NCI-H2171 treated with DMSO at 0.1 percent for 48 hours (cell line): ENCODE data around the gene MALT1.
A peak's percentile ranks its signal among the peaks of the same experiment; 100 is the strongest.

Source experiments
- DNase-seq: peaks from one replicate; lab custom pipeline; 2025; lab: John Stamatoyannopoulos, UW

Gene MALT1

GRCh38 chr18:58692422-58693185 lies 21.3 kb downstream of the MALT1 start:
- no peak for DNase-seq

DNA sequence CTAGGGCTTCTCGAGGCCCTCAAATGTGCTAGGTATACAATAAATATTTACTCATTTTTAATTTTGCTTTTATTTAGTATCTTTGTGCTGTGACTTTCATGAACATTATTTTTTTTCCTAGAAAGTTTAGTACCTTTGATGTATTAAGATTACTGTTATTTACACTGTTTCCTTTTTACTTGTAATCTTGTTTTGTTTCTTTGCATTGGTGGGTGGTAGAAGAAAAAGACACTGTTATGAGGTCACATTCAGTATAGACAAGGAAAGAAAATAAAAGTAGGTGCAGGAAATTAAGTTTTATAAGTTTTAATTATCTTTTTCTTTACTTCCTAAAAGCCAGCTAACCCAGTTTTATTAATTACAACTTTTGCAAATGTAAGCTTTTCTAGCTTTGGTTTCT lies 23.0 kb downstream of the MALT1 start:
- DNase-seq: no peak

GRCh38 chr18:58694720-58695468 lies 23.6 kb downstream of the MALT1 start:
- DNase-seq: no peak

DNA sequence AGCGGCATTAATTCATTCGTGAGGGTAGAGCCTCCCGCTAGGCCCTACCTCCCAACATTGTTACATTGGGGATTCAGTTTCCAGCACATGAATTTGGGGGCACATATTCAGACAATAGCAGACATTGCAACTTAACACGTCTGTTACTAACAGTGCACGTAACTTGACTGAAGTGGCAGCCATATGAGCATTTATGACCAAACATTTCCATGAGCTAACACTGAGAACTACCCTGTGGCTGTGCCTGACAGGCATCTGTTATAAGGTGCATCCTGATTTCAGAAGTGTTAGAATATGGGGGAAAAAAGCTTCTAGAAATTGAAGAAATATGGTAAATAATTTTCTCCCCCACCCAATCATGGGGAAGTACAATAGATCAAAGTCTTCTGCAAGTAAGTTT lies 24.5 kb downstream of the MALT1 start:
- no peak for DNase-seq

DNA sequence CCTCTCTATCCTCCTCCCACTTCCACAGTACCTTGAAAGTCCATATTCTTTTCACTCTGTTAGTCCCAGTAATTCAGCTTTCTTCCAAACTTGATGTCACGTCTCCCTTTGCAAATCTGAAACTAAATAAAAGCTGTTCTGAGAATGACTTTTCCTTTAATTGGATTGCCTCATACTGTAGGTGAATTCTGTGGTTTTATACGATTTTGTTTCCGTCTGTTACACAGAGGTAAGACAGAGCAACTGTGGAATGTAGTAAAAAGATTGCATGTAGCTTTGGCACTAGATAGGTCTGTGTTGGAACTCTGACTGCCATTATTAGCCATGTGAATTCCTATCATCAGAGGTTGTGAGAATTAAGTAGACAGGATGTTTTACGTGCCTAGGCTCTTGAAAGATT lies 25.9 kb downstream of the MALT1 start:
- DNase-seq: no peak

GRCh38 chr18:58698701-58699193 lies 27.5 kb downstream of the MALT1 start:
- no peak for DNase-seq

GRCh38 chr18:58699551-58699950 lies 28.3 kb downstream of the MALT1 start:
- DNase-seq: no peak

DNA sequence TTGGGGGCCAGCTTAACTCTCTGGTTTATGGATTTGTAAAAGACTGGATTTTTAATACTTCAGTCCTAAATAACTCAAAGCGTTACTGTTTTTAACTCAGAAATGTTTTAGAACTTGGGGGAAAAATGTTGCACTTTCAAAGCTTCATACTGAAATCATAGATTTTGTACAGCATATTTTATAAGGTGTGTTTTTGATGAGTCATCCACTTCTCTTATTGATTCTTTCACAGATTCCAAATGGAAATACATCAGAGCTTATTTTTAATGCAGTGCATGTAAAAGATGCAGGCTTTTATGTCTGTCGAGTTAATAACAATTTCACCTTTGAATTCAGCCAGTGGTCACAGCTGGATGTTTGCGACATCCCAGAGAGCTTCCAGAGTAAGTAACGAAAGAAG lies 28.9 kb downstream of the MALT1 start:
- DNase-seq: no peak

GRCh38 chr18:58712930-58713329 lies 41.7 kb downstream of the MALT1 start:
- DNase-seq: no peak

- DNase-seq: no peak
Observed at GRCh38 chr18:58714259-58714658, 43.0 kb downstream of the MALT1 start.

GRCh38 chr18:58714821-58715220 lies 43.6 kb downstream of the MALT1 start:
- no peak for DNase-seq

DNA sequence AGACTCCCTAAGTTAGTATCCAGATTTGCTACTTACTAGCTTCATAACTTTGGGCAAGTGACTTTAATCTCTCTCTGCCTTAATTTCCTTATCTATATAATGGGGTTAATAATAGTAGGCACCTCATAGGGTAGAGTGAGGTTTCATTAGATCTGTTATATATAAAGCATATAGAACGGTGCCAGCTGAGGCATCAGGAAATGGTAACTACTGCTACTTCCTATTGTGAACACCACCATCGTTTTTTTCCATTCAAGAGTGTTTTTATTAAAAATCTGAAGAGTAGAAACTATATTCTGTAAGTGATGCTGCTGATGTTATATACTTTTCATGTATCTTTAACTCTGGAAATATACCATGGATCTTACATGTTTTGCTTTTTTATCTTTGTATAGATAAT lies 44.3 kb downstream of the MALT1 start:
- no peak for DNase-seq

DNA sequence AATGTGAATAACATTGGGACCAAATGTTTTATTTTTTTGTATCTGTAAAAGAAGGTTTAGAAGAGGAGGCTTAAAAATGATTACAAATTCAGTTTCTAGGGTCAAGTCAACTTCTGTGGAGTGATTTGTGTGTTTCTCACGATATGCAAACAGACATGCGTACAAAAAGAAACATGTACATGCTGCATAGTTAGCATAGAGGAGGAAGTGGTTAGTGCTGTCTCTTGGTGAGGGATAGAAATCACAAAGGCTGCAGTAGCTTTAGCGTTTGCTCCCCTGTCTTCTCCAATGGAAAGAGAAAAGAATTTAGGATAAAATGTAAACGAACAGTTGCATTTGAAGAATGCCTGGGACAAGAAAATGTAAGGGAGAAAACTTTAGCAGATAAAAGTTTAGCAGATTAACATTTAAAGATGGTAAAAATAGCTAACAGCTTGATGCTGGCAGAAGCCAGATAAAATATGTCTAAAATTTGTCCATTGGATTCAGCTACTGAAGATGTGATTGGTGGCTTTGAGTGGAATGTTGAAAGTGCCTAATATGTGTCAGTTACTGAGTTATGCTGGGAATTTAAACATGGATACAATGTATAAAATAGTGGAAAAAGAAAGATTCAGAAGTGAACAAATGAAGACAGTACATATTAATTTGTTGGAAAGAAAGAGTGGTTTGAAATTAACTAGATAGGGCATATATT lies 44.9 kb downstream of the MALT1 start:
- DNase-seq: no peak

DNA sequence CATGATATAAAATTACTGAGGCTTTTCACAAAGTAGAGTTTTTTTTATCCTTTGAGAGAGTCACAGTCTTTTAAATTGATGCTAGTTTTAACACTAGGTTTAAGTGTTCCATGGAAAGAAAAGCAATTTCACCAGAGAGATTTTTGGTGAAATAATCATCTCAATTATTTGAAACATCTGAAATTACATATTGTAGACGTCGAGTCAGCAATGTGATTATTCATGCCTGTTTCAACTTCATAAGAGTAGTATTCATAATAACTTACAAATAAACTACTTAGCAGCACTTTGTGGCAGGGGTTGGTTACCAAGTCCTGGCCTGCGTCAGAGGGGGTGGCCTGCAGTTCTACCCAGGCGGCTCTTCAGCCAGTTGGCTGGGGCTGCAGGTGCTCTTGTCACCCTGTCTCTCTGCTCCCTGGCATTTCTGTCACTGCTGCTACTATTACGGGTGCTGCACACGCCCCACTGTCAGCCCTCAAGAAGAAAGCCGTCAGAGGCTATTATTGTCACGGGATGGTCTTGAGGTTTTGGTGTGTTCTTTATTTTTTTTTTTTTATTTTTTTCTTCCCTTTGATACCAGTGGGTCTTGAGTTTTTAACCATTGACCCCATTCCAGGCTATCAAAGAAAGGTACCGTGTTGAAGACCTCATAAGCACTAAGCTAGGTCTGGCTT lies 50.4 kb downstream of the MALT1 start:
- no peak for DNase-seq

GRCh38 chr18:58723810-58724602 lies 52.7 kb downstream of the MALT1 start:
- DNase-seq: peak; percentile 85

DNA sequence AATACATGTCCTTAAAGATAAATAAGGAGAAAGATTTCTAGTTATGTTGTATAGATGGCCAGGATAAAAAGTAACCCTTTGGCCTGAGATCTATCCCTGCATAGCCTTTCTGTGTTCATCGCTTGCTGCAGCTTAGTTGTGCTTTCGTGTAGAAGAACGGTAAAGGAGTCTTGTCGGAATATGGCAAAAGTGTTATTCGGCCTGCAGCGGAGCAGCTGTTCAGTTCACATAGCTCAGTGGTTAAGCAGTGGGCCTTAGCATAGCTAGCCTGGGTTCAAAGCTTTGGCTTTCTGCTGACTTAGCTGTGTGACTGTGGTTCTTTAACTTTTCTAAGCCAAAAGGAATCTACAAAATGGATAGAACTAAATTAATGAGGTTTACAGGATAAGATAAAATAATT lies 55.4 kb downstream of the MALT1 start:
- no peak for DNase-seq

GRCh38 chr18:58727776-58728500 lies 56.7 kb downstream of the MALT1 start:
- DNase-seq: no peak

GRCh38 chr18:58728719-58729118 lies 57.5 kb downstream of the MALT1 start:
- no peak for DNase-seq

- DNase-seq: no peak
Observed at GRCh38 chr18:58730618-58731017, 59.4 kb downstream of the MALT1 start.

GRCh38 chr18:58732471-58732870 lies 61.2 kb downstream of the MALT1 start:
- no peak for DNase-seq

DNA sequence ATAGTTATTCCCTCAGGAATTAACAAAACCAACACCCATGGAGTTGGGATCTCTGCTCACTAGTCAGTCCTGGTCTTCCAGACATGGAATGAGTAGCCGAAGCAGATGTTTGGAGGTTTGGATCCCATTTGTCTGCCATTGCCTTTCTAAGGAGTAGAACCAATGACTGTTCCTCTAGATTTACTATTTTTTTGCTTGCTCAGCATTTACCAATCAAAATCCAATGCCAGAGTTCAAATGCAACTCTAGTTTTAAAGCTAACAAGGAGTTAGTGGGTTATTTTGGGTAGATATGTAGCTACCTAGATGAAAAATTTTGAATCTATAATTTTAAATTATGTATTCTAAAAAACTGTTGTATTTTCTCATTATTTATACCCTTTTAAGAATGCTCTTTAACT lies 62.6 kb downstream of the MALT1 start:
- no peak for DNase-seq
